ENCODE measurements around the gene MGST3. TPM values are rescaled to one million over a fixed set of nuclear protein-coding genes. Genes with fewer than 3 reads are reported as not detected.

Gene MGST3
- total and polyA plus RNA-seq, 2 of the 4 experiments (the other 2 are of a cell fraction) = 159 to 213 TPM

DNA sequence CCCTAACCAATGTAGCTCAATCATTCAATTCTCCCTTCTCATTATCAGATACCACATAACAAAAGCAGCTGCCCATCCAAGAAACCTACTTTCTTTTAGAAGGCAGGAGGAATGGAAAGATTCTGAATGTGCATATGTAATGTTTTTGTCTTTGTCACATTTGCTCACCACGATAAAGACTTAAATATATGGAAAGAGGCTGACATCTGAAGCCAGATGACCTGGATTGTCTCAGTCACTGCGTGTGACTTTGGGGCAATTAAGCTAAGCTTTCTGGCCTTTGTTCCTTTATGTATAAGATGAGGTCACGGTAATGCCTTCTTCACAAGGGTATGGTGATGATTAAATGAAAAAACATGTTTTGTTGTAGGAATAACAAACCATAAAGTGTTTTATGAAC lies 44.6 kb upstream of the MGST3 start:
- POLR2A ChIA-PET (ENCODE audit: unreplicated experiment) = interaction anchor here (0.6 kb wide), 1 partner anchor 11 kb away, joined by 5 read pairs; no protein-coding TSS in a partner anchor

More for the DNA sequence above, 44.6 kb upstream of the MGST3 start:
- Histone ChIP-seq H3K27ac (ENCODE audit: insufficient read depth, low read length) (no peak overlapping the region), H3K9me1 (ENCODE audit: insufficient read depth, low read length) (no peaks in the 10 kb centered on the region), H2BK20ac (ENCODE audit: low read depth, low read length) (no peak overlapping the region), H3K18ac (ENCODE audit: low read depth, low read length) (no peak overlapping the region), H4K91ac (ENCODE audit: insufficient read depth, low read depth, low read length) (no peak overlapping the region), H2BK120ac (ENCODE audit: low read depth, low read length) (no peak overlapping the region), H3K36me3 (ENCODE audit: control insufficient read depth, insufficient read depth, low read length) (no peaks in the 10 kb centered on the region), H3K4me1 (ENCODE audit: control insufficient read depth, insufficient read depth, low read length) (no peaks in the 10 kb centered on the region), H3K23ac (ENCODE audit: low read depth, low read length) (no peak overlapping the region), H2BK15ac (ENCODE audit: low read depth, low read length) (no peak overlapping the region), H2BK5ac (ENCODE audit: low read depth, low read length, poor library complexity, severe bottlenecking) (no peak overlapping the region), H3K9me3 (ENCODE audit: control insufficient read depth, insufficient read depth, low read length) (no peaks in the 10 kb centered on the region), H2AFZ (replicated peaks; ENCODE audit: low read length, poor library complexity) (no peak overlapping the region), H4K5ac (ENCODE audit: low read depth, low read length) (no peak overlapping the region), H3K4me3 (ENCODE audit: insufficient read depth, low read depth, low read length) (no peak overlapping the region), H2AK9ac (replicated peaks; ENCODE audit: low read depth, low read length, poor library complexity) (no peak overlapping the region), H4K20me1 (ENCODE audit: insufficient read depth, low read length) (no peaks in the 10 kb centered on the region), H3K79me1 (ENCODE audit: low read depth in 1 of 2, low read length in 2 of 2) (no peaks in the 10 kb centered on the region), H2AK5ac (ENCODE audit: low read depth, low read length) (no peak overlapping the region), H3K4me2 (ENCODE audit: low read depth, low read length) (no peak overlapping the region), H3K4ac (ENCODE audit: low read depth, low read length) (no peak overlapping the region), H3K56ac (ENCODE audit: extremely low read depth, insufficient read depth, low read length) (no peak overlapping the region), H3K27me3 (ENCODE audit: control insufficient read depth, insufficient read depth, low read length) (peaks cover 6% of the 10 kb centered on the region), H3K9ac (ENCODE audit: low read depth, low read length) (no peak overlapping the region), H4K8ac (ENCODE audit: low read depth in 2 of 2, low read length in 2 of 2) (no peak overlapping the region), H3K14ac (replicated peaks; ENCODE audit: low read depth, low read length) (no peak overlapping the region)
- CTCF ChIA-PET = interaction anchor here (1.4 to 1.7 kb wide), 2 partner anchors 193 to 219 kb away, joined by 3 to 7 read pairs; no protein-coding TSS in a partner anchor
- ATAC-seq (ENCODE audit: low read depth) (no peak), DNase-seq (no peak)
- no TSS peak for BruUV-seq (replicated peaks)
- no CpG with 5 or more reads among the region's 3 CpGs for WGBS, 2 experiments (ENCODE audit: extremely low coverage in 2 of 2, insufficient read length in 1 of 2)
- intact Hi-C loops (cut with micrococcal nuclease) (no loop called here), in situ Hi-C loops (cut with MboI; ENCODE audit: low sequenced_read_pairs) (loop anchor here (25.0 kb wide), 1 partner anchor 449 kb away; no protein-coding TSS in a partner anchor), dilution Hi-C loops (cut with HindIII; ENCODE audit: low sequenced_read_pairs, unreplicated experiment) (loop anchor here (25.0 kb wide), 1 partner anchor 199 kb away; no protein-coding TSS in a partner anchor)
- TF ChIP-seq, protein P1, sequence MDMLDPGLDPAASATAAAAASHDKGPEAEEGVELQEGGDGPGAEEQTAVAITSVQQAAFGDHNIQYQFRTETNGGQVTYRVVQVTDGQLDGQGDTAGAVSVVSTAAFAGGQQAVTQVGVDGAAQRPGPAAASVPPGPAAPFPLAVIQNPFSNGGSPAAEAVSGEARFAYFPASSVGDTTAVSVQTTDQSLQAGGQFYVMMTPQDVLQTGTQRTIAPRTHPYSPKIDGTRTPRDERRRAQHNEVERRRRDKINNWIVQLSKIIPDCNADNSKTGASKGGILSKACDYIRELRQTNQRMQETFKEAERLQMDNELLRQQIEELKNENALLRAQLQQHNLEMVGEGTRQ (IDR thresholded peaks at IDR 0.05; ENCODE audit: low read depth, low read length) = no peak
- TF ChIP-seq CEBPB (IDR thresholded peaks at IDR 0.05; ENCODE audit: low read depth, low read length) (no peak), RFX5 (IDR thresholded peaks at IDR 0.05; ENCODE audit: low read depth, low read length) (no peak), CHD1 (IDR thresholded peaks at IDR 0.05; ENCODE audit: low read depth, low read length) (no peak), MAZ (IDR thresholded peaks at IDR 0.05; ENCODE audit: borderline replicate concordance, low read depth, low read length) (no peak), RCOR1 (IDR thresholded peaks at IDR 0.05; ENCODE audit: insufficient replicate concordance, low read length) (no peak), MXI1 (IDR thresholded peaks at IDR 0.05; ENCODE audit: borderline replicate concordance, low read depth, low read length) (no peak), RAD21 (IDR thresholded peaks at IDR 0.05; ENCODE audit: low read length) (no peak), MAFK (IDR thresholded peaks at IDR 0.05; ENCODE audit: low read depth, low read length) (no peak), POLR2A (IDR thresholded peaks at IDR 0.05; ENCODE audit: low read depth, low read length) (no peak), SMC3 (IDR thresholded peaks at IDR 0.05; ENCODE audit: low read depth, low read length) (no peak), FOS (IDR thresholded peaks at IDR 0.05; ENCODE audit: low read depth, low read length) (no peak), NFE2L2 (IDR thresholded peaks at IDR 0.05; ENCODE audit: low read depth, low read length) (no peak), BHLHE40 (IDR thresholded peaks at IDR 0.05; ENCODE audit: low read depth, low read length) (no peak)
- TF ChIP-seq, protein P2, sequence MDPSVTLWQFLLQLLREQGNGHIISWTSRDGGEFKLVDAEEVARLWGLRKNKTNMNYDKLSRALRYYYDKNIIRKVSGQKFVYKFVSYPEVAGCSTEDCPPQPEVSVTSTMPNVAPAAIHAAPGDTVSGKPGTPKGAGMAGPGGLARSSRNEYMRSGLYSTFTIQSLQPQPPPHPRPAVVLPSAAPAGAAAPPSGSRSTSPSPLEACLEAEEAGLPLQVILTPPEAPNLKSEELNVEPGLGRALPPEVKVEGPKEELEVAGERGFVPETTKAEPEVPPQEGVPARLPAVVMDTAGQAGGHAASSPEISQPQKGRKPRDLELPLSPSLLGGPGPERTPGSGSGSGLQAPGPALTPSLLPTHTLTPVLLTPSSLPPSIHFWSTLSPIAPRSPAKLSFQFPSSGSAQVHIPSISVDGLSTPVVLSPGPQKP (IDR thresholded peaks at IDR 0.05; ENCODE audit: borderline replicate concordance, low read depth, low read length) = no peak
- TF ChIP-seq, protein P3, sequence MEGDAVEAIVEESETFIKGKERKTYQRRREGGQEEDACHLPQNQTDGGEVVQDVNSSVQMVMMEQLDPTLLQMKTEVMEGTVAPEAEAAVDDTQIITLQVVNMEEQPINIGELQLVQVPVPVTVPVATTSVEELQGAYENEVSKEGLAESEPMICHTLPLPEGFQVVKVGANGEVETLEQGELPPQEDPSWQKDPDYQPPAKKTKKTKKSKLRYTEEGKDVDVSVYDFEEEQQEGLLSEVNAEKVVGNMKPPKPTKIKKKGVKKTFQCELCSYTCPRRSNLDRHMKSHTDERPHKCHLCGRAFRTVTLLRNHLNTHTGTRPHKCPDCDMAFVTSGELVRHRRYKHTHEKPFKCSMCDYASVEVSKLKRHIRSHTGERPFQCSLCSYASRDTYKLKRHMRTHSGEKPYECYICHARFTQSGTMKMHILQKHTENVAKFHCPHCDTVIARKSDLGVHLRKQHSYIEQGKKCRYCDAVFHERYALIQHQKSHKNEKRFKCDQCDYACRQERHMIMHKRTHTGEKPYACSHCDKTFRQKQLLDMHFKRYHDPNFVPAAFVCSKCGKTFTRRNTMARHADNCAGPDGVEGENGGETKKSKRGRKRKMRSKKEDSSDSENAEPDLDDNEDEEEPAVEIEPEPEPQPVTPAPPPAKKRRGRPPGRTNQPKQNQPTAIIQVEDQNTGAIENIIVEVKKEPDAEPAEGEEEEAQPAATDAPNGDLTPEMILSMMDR (conservative IDR thresholded peaks at IDR 0.05; ENCODE audit: low read depth, low read length) = no peak
